DND-41 (cell line): Measurements from ENCODE around the gene G6PD.

Source experiments
- EZH2 ChIP-seq: IDR thresholded peaks from 3 replicates; pipeline ENCODE4 v1.6.1; 2012; ENCODE audit warnings: borderline replicate concordance, low read depth, mild to moderate bottlenecking, moderate library complexity, low read length, inconsistent platforms; ENCODE audit not compliant: severe bottlenecking
- TF ChIP-seq, protein P1 (sequence below): IDR thresholded peaks from 2 replicates; pipeline ENCODE4 v1.5.1; 2012; ENCODE audit warnings: borderline replicate concordance, low read length, moderate library complexity, mild to moderate bottlenecking; ENCODE audit not compliant: poor library complexity, severe bottlenecking; ENCODE audit errors: extremely low read depth

GRCh38 chrX:154542723-154543424 lies 3.8 kb downstream of the G6PD start:
- TF ChIP-seq, protein P1, sequence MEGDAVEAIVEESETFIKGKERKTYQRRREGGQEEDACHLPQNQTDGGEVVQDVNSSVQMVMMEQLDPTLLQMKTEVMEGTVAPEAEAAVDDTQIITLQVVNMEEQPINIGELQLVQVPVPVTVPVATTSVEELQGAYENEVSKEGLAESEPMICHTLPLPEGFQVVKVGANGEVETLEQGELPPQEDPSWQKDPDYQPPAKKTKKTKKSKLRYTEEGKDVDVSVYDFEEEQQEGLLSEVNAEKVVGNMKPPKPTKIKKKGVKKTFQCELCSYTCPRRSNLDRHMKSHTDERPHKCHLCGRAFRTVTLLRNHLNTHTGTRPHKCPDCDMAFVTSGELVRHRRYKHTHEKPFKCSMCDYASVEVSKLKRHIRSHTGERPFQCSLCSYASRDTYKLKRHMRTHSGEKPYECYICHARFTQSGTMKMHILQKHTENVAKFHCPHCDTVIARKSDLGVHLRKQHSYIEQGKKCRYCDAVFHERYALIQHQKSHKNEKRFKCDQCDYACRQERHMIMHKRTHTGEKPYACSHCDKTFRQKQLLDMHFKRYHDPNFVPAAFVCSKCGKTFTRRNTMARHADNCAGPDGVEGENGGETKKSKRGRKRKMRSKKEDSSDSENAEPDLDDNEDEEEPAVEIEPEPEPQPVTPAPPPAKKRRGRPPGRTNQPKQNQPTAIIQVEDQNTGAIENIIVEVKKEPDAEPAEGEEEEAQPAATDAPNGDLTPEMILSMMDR, result no peak
- no peak for TF ChIP-seq EZH2
